IMR-90 (cell line): ENCODE measurements around the gene FNIP2. TPM values are rescaled to one million over a fixed set of nuclear protein-coding genes. Genes with fewer than 3 reads are reported as not detected.

ENCODE experiments used
- ATAC-seq: fragments of 200-7000 bp; cut with Tn5 transposase; 2 replicates; pipeline ENCODE4 v1.9.1; 2020; ENCODE audit warnings: low read depth, mild to moderate bottlenecking, moderate library complexity
- BruUV-seq: library from RNA; stranded (reverse); fragments of 400-500 nt; replicated peaks from 2 replicates; lab custom pipeline; 2021; lab: Mats Ljungman, UMichigan
- CTCF ChIA-PET: fragments of 300-600 bp; formaldehyde crosslinking; extraction: SDS; loops from one replicate; lab custom pipeline; 2021; ENCODE audit warnings: antibody characterized with exemption; lab: Yijun Ruan, JAX
- POLR2A ChIA-PET: fragments of 300-600 bp; sonication (Branson Sonifier 250); formaldehyde crosslinking; loops from one replicate; lab custom pipeline; 2022; ENCODE audit warnings: antibody characterized with exemption; ENCODE audit not compliant: unreplicated experiment; lab: Charles Lee
- DNase-seq: peaks from one replicate; pipeline ENCODE4 v3.0.0; 2013
- H2AFZ ChIP-seq: replicated peaks from 2 replicates; pipeline ENCODE3; 2013; ENCODE audit warnings: low read length, mild to moderate bottlenecking; ENCODE audit not compliant: poor library complexity
- H2AK5ac ChIP-seq: 2 replicates; pipeline ENCODE4 v1.6.1; 2013; ENCODE audit warnings: low read depth, low read length, inconsistent platforms
- H2AK9ac ChIP-seq: replicated peaks from 2 replicates; pipeline ENCODE3; 2013; ENCODE audit warnings: mild to moderate bottlenecking, low read depth, low read length, moderate library complexity; ENCODE audit not compliant: poor library complexity
- H2BK120ac ChIP-seq: 2 replicates; pipeline ENCODE4 v1.6.1; 2013; ENCODE audit warnings: low read depth, low read length, inconsistent platforms
- H2BK15ac ChIP-seq: 3 replicates; pipeline ENCODE4 v1.6.1; 2013; ENCODE audit warnings: low read depth, low read length, inconsistent platforms
- H2BK20ac ChIP-seq: 2 replicates; pipeline ENCODE4 v1.6.1; 2013; ENCODE audit warnings: low read depth, mild to moderate bottlenecking, inconsistent platforms, low read length, moderate library complexity
- H2BK5ac ChIP-seq: 2 replicates; pipeline ENCODE4 v1.6.1; 2013; ENCODE audit warnings: mild to moderate bottlenecking, low read depth, low read length, inconsistent platforms; ENCODE audit not compliant: poor library complexity, severe bottlenecking
- H3K14ac ChIP-seq: replicated peaks from 2 replicates; pipeline ENCODE4 v1.6.1; 2013; ENCODE audit warnings: low read depth, low read length, inconsistent platforms
- H3K18ac ChIP-seq: 2 replicates; pipeline ENCODE4 v1.6.1; 2013; ENCODE audit warnings: low read depth, low read length, control low read depth
- H3K23ac ChIP-seq: 2 replicates; pipeline ENCODE4 v1.6.1; 2013; ENCODE audit warnings: low read depth, low read length, inconsistent platforms
- H3K27ac ChIP-seq: 2 replicates; pipeline ENCODE4 v1.5.1; 2013; ENCODE audit warnings: mild to moderate bottlenecking, control low read depth, low read length; ENCODE audit not compliant: insufficient read depth
- H3K27me3 ChIP-seq: 2 replicates; pipeline ENCODE4 v1.6.1; 2013; ENCODE audit warnings: low read length; ENCODE audit not compliant: control insufficient read depth, insufficient read depth
- H3K36me3 ChIP-seq: 2 replicates; pipeline ENCODE4 v1.6.1; 2013; ENCODE audit warnings: low read length, mixed read lengths; ENCODE audit not compliant: control insufficient read depth, insufficient read depth
- H3K4ac ChIP-seq: 2 replicates; pipeline ENCODE4 v1.6.1; 2013; ENCODE audit warnings: low read depth, low read length, inconsistent platforms
- H3K4me1 ChIP-seq: 2 replicates; pipeline ENCODE4 v1.6.1; 2013; ENCODE audit warnings: low read length, mixed read lengths; ENCODE audit not compliant: control insufficient read depth, insufficient read depth
- H3K4me2 ChIP-seq: 2 replicates; pipeline ENCODE4 v1.6.1; 2013; ENCODE audit warnings: low read depth, mild to moderate bottlenecking, control low read depth, low read length, moderate library complexity
- H3K4me3 ChIP-seq: 2 replicates; pipeline ENCODE4 v1.5.1; 2013; ENCODE audit warnings: low read depth, mild to moderate bottlenecking, control low read depth, low read length, moderate library complexity; ENCODE audit not compliant: insufficient read depth
- H3K56ac ChIP-seq: 2 replicates; pipeline ENCODE4 v1.6.1; 2013; ENCODE audit warnings: low read length, inconsistent platforms; ENCODE audit not compliant: insufficient read depth; ENCODE audit errors: extremely low read depth
- H3K79me1 ChIP-seq, 2 experiments: 2 replicates each; pipeline ENCODE4 v1.6.1; 2013; ENCODE audit warnings: low read length in 2 of 2, inconsistent platforms in 1 of 2, low read depth in 1 of 2
- H3K9ac ChIP-seq: 2 replicates; pipeline ENCODE4 v1.6.1; 2013; ENCODE audit warnings: low read depth, low read length, control low read depth
- H3K9me1 ChIP-seq: 2 replicates; pipeline ENCODE4 v1.6.1; 2013; ENCODE audit warnings: low read length, inconsistent platforms; ENCODE audit not compliant: insufficient read depth
- H3K9me3 ChIP-seq: 2 replicates; pipeline ENCODE4 v1.6.1; 2013; ENCODE audit warnings: low read length; ENCODE audit not compliant: control insufficient read depth, insufficient read depth
- H4K20me1 ChIP-seq: 2 replicates; pipeline ENCODE4 v1.6.1; 2013; ENCODE audit warnings: low read length, inconsistent platforms; ENCODE audit not compliant: insufficient read depth
- H4K5ac ChIP-seq: 2 replicates; pipeline ENCODE4 v1.6.1; 2013; ENCODE audit warnings: mild to moderate bottlenecking, low read depth, low read length, control low read depth
- H4K8ac ChIP-seq, 2 experiments: 2 replicates each; pipeline ENCODE4 v1.6.1; 2013; ENCODE audit warnings: low read depth in 2 of 2, low read length in 2 of 2, control low read depth in 1 of 2, inconsistent platforms in 1 of 2
- H4K91ac ChIP-seq: 2 replicates; pipeline ENCODE4 v1.6.1; 2013; ENCODE audit warnings: low read depth, low read length, inconsistent platforms; ENCODE audit not compliant: insufficient read depth
- FOS ChIP-seq: fragments of 150-350 bp; IDR thresholded peaks from 2 replicates; pipeline ENCODE4 v1.6.1; 2016; ENCODE audit warnings: low read depth, low read length
- MAFK ChIP-seq: IDR thresholded peaks from 2 replicates; pipeline ENCODE4 v1.6.1; 2012; ENCODE audit warnings: low read depth, low read length, improper control_type of control experiment
- POLR2A ChIP-seq: IDR thresholded peaks from 2 replicates; pipeline ENCODE4 v1.6.1; 2012; ENCODE audit warnings: mild to moderate bottlenecking, low read depth, low read length
- WGBS, 2 experiments: methylation state at CpG; one replicate each; pipeline versions ENCODE4 v1.1.5 to v1.1.7; 2013; ENCODE audit warnings: missing lambda C conversion rate in 2 of 2; ENCODE audit not compliant: insufficient read length in 1 of 2; ENCODE audit errors: extremely low coverage in 2 of 2; 5-methylcytosine and 5-hydroxymethylcytosine counted together
- dilution Hi-C: fragments of 300-500 bp; cut with HindIII; formaldehyde crosslinking; loops from one replicate; pipeline ENCODE4 v1.14.3; 2018; ENCODE audit warnings: low sequenced_read_pairs; ENCODE audit not compliant: unreplicated experiment
- in situ Hi-C: fragments of 300-500 bp; cut with MboI; formaldehyde crosslinking; loops from 3 replicates; pipeline ENCODE4 v1.14.3; 2019; ENCODE audit warnings: low sequenced_read_pairs, inconsistent platforms, mixed read lengths
- intact Hi-C: fragments of 100-400 bp; cut with micrococcal nuclease; formaldehyde crosslinking; loops from 2 replicates; pipeline ENCODE4 v1.10.0; 2022
- polyA plus RNA-seq, 3 experiments: library from polyadenylated mRNA; depleted of rRNA; stranded (reverse); fragments of >200 nt; gene quantifications; 2 replicates each; pipeline ENCODE4 v1.2.3, GENCODE V29; 2012; ENCODE audit warnings: low replicate concordance in 1 of 3
- total RNA-seq: library from RNA; depleted of rRNA; stranded (reverse); fragments of >200 nt; gene quantifications from 2 replicates; pipeline ENCODE4 v1.2.3, GENCODE V29; 2012

FNIP2 gene
- total and polyA plus RNA-seq, 2 of the 4 experiments (the other 2 are of a cell fraction) = 4.7 to 24.6 TPM

DNA sequence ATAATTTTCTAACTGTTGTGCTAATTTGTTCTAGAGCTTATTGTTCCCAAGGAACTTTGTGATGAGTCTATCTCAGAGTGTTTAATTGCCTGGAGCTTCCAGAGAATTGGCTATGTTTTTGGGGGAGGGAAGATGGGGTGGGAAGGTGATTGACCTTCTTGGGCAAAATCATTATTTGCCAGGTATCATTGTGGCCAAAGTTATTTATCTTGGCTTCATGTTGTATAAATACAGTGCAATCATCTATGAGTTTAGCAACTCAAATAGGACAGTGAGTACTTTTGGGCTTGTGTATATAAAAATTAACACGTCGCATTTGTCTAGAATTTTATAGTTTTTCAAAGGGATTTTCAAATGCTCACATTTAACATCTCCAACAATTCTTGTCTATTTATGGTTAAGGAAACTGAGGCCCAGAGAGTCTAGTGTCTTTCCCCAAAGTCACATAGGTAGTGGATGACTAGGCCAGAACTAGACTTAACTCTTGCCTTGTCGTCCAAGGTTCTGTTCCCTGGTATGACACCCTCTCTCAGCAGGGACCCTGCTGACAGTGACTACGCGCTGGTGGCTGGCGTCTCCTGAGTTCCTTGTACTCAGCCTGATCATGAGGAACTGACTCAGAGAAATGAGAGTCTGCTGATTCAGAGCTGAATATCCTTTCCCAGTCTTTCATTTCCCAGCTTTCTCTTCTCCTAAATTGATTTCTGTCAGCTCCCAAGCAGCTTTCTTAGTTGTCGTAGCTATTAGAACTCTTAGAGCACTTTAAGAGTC is 27.7 kb downstream of the FNIP2 start:
- ChIA-PET POLR2A (no interaction called here), CTCF (interaction anchor here (0.6 to 0.8 kb wide), 3 partner anchors 14 to 27 kb away, joined by 3 to 4 read pairs (median 3); no protein-coding TSS in a partner anchor)
- ATAC-seq (peak; percentile 55), DNase-seq (peak; percentile 67)
- no peak overlapping the region for H3K23ac ChIP-seq
- H3K56ac ChIP-seq = no peak overlapping the region
- peaks cover 9% of the 10 kb centered on the region for H3K4me1 ChIP-seq
- no peak overlapping the region for H2BK15ac ChIP-seq
- H4K20me1 ChIP-seq = peaks cover 7% of the 10 kb centered on the region; the same call in 1 of the 2 replicates
- TF ChIP-seq MAFK (peak; percentile 25; the same call in 1 of the 2 replicates), FOS (no peak), POLR2A (no peak)
- no peak overlapping the region for H2AFZ ChIP-seq
- no peak overlapping the region for H4K91ac ChIP-seq
- no peak overlapping the region for H3K4me3 ChIP-seq
- H3K36me3 ChIP-seq = no peaks in the 10 kb centered on the region
- H3K14ac ChIP-seq = no peak overlapping the region
- BruUV-seq = no TSS peak
- H3K18ac ChIP-seq = no peak overlapping the region
- no peak overlapping the region for H4K5ac ChIP-seq
- WGBS, 2 experiments = 85% methylated on average over 3 of the region's 7 CpGs; no CpG with 5 or more reads in 1 of the 2 experiments
- no peak overlapping the region for H2BK5ac ChIP-seq
- intact Hi-C loops = no loop called here
- H3K9ac ChIP-seq = no peak overlapping the region
- peaks cover 9% of the 10 kb centered on the region for H3K9me1 ChIP-seq
- H3K4ac ChIP-seq = peak overlapping the region; percentile 31; the same call in 1 of the 2 replicates
- dilution Hi-C loops = no loop called here
- no peak overlapping the region for H2BK20ac ChIP-seq
- peaks cover 40 to 65% of the 10 kb centered on the region in 2 experiments for H3K79me1 ChIP-seq
- no peak overlapping the region for H2BK120ac ChIP-seq
- in situ Hi-C loops = no loop called here
- H4K8ac ChIP-seq = no peak overlapping the region
- no peak overlapping the region for H3K27ac ChIP-seq
- H3K9me3 ChIP-seq = no peaks in the 10 kb centered on the region
- H2AK9ac ChIP-seq = peak overlapping the region; percentile 47
- no peak overlapping the region for H3K4me2 ChIP-seq
- peak overlapping the region; percentile 36; the same call in 1 of the 2 replicates for H2AK5ac ChIP-seq
- H3K27me3 ChIP-seq = no peaks in the 10 kb centered on the region
